Trophoblast cell (in vitro differentiated cells and primary cell): Measurements from ENCODE around the gene NUCB2.

ENCODE experiments used
- DNase-seq, 2 donors: peaks; one replicate each; pipeline ENCODE4 v3.0.0-alpha.2; 2016
- H2AFZ ChIP-seq: 2 replicates; pipeline ENCODE4 v1.6.1; 2013; ENCODE audit warnings: low read length, moderate library complexity, mild to moderate bottlenecking; ENCODE audit not compliant: insufficient read depth, poor library complexity
- H2AK5ac ChIP-seq: 2 replicates; pipeline ENCODE4 v1.6.1; 2013; ENCODE audit warnings: mild to moderate bottlenecking, low read length
- H2BK120ac ChIP-seq: 2 replicates; pipeline ENCODE4 v1.6.1; 2013; ENCODE audit warnings: low read length, mild to moderate bottlenecking, moderate library complexity; ENCODE audit not compliant: insufficient read depth, poor library complexity
- H2BK12ac ChIP-seq: 2 replicates; pipeline ENCODE4 v1.6.1; 2013; ENCODE audit warnings: mild to moderate bottlenecking, low read length, moderate library complexity
- H2BK5ac ChIP-seq: 2 replicates; pipeline ENCODE4 v1.6.1; 2013; ENCODE audit warnings: low read length, low read depth, moderate library complexity, mild to moderate bottlenecking; ENCODE audit not compliant: poor library complexity
- H3K14ac ChIP-seq: 2 replicates; pipeline ENCODE4 v1.6.1; 2013; ENCODE audit warnings: mild to moderate bottlenecking, low read length
- H3K18ac ChIP-seq: 2 replicates; pipeline ENCODE4 v1.6.1; 2013; ENCODE audit warnings: mild to moderate bottlenecking, low read length
- H3K23ac ChIP-seq: 2 replicates; pipeline ENCODE4 v1.6.1; 2013; ENCODE audit warnings: low read length
- H3K27ac ChIP-seq: 2 replicates; pipeline ENCODE4 v1.5.1; 2013; ENCODE audit warnings: low read depth, mild to moderate bottlenecking, inconsistent platforms, low read length, moderate library complexity
- H3K27me3 ChIP-seq: 2 replicates; pipeline ENCODE4 v1.6.1; 2013; ENCODE audit warnings: inconsistent platforms, mild to moderate bottlenecking, low read length, moderate library complexity; ENCODE audit not compliant: insufficient read depth
- H3K36me3 ChIP-seq, 2 experiments: 1 replicate in 1 of 2; 2 replicates in 1 of 2; pipeline ENCODE4 v1.6.1; 2013; ENCODE audit warnings: low read length in 2 of 2, mild to moderate bottlenecking in 2 of 2, moderate library complexity in 1 of 2; ENCODE audit not compliant: insufficient read depth in 2 of 2, control insufficient read depth in 1 of 2
- H3K4ac ChIP-seq: 2 replicates; pipeline ENCODE4 v1.6.1; 2013; ENCODE audit warnings: low read depth, mild to moderate bottlenecking, low read length, moderate library complexity
- H3K4me1 ChIP-seq, 2 experiments: 1 replicate in 1 of 2; 2 replicates in 1 of 2; pipeline ENCODE4 v1.6.1; 2013; ENCODE audit warnings: low read length in 2 of 2, mild to moderate bottlenecking in 2 of 2, moderate library complexity in 1 of 2; ENCODE audit not compliant: insufficient read depth in 2 of 2, control insufficient read depth in 1 of 2
- H3K4me2 ChIP-seq: 2 replicates; pipeline ENCODE4 v1.6.1; 2013; ENCODE audit warnings: inconsistent platforms, mild to moderate bottlenecking, low read length, moderate library complexity
- H3K4me3 ChIP-seq: 2 replicates; pipeline ENCODE4 v1.5.1; 2013; ENCODE audit warnings: mild to moderate bottlenecking, low read depth, low read length, inconsistent platforms
- H3K79me1 ChIP-seq: one replicate; pipeline ENCODE4 v1.6.1; 2013; ENCODE audit warnings: low read length
- H3K79me2 ChIP-seq: 2 replicates; pipeline ENCODE4 v1.6.1; 2013; ENCODE audit warnings: low read length, mild to moderate bottlenecking; ENCODE audit not compliant: control insufficient read depth, insufficient read depth, poor library complexity
- H3K9ac ChIP-seq: 2 replicates; pipeline ENCODE4 v1.6.1; 2013; ENCODE audit warnings: mild to moderate bottlenecking, low read length
- H3K9me3 ChIP-seq: 2 replicates; pipeline ENCODE4 v1.6.1; 2013; ENCODE audit warnings: low read depth, mild to moderate bottlenecking, control low read depth, inconsistent platforms, low read length; ENCODE audit not compliant: insufficient read depth
- H4K12ac ChIP-seq: 2 replicates; pipeline ENCODE4 v1.6.1; 2013; ENCODE audit warnings: low read depth, mild to moderate bottlenecking, low read length, moderate library complexity
- H4K8ac ChIP-seq: 2 replicates; pipeline ENCODE4 v1.6.1; 2013; ENCODE audit warnings: low read depth, mild to moderate bottlenecking, low read length, moderate library complexity
- H4K91ac ChIP-seq: one replicate; pipeline ENCODE4 v1.6.1; 2013; ENCODE audit warnings: low read depth, mild to moderate bottlenecking, low read length, moderate library complexity
- WGBS: extraction: QIAGEN DNeasy Blood & Tissue Kit; methylation state at CpG from one replicate; pipeline ENCODE4 v1.1.7; 2013; ENCODE audit warnings: missing lambda C conversion rate; ENCODE audit not compliant: insufficient read length, insufficient coverage; ENCODE audit errors: extremely low coverage; 5-methylcytosine and 5-hydroxymethylcytosine counted together

Gene NUCB2

GRCh38 chr11:17259519-17259918 is 17.0 kb upstream of the NUCB2 start:
- no peak overlapping the region for H3K9ac ChIP-seq
- no peak overlapping the region for H2BK5ac ChIP-seq
- no peaks in the 10 kb centered on the region for H3K79me1 ChIP-seq
- no peak overlapping the region for H4K91ac ChIP-seq
- H3K4me1 ChIP-seq: no peaks in the 10 kb centered on the region
- no peak overlapping the region for H3K27ac ChIP-seq
- H3K18ac ChIP-seq: no peak overlapping the region
- WGBS: no CpG with 5 or more reads among the region's 1 CpG
- H3K79me2 ChIP-seq: no peaks in the 10 kb centered on the region
- no peak overlapping the region for H2BK12ac ChIP-seq
- no peak overlapping the region for H3K14ac ChIP-seq
- no peaks in the 10 kb centered on the region for H3K36me3 ChIP-seq
- no peak overlapping the region for H4K8ac ChIP-seq
- no peak overlapping the region for H2AK5ac ChIP-seq
- no peak overlapping the region for H4K12ac ChIP-seq
- H3K4me2 ChIP-seq: no peak overlapping the region
- H2BK120ac ChIP-seq: no peak overlapping the region
- H3K9me3 ChIP-seq: no peaks in the 10 kb centered on the region
- no peak overlapping the region for H3K4ac ChIP-seq
- no peak overlapping the region for H3K4me3 ChIP-seq
- H3K23ac ChIP-seq: no peak overlapping the region
- H3K27me3 ChIP-seq: no peaks in the 10 kb centered on the region
- H2AFZ ChIP-seq: no peak overlapping the region
- DNase-seq: peak in 1 of 2 donors; percentile 71

DNA sequence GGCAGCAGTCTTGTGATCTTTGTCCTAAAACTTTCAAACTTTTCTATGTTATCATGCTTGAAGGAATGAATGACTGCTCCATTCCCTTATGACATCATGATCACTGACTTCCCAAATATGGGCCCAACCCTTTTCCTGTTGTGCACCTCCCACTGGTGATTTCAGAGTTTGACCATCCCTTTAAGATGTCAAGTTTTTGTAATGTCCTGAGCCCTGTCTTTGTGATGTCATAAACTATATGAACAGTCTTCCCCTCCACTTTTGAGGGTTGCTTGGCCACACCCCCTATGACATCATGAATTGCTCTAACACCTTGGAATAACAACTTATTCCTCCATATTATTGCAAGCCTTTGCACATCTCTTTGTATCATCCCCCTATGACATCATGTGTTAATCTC is 16.5 kb upstream of the NUCB2 start:
- no peak overlapping the region for H2BK12ac ChIP-seq
- H2BK120ac ChIP-seq: no peak overlapping the region
- no peak overlapping the region for H3K23ac ChIP-seq
- H2AFZ ChIP-seq: no peak overlapping the region
- H3K4me1 ChIP-seq: no peaks in the 10 kb centered on the region
- H3K9ac ChIP-seq: no peak overlapping the region
- H3K9me3 ChIP-seq: no peaks in the 10 kb centered on the region
- no peak overlapping the region for H3K27ac ChIP-seq
- H3K4ac ChIP-seq: no peak overlapping the region
- no peak overlapping the region for H3K4me3 ChIP-seq
- H4K8ac ChIP-seq: no peak overlapping the region
- H2BK5ac ChIP-seq: no peak overlapping the region
- peak in 1 of 2 donors; percentile 55 for DNase-seq
- no peak overlapping the region for H2AK5ac ChIP-seq
- H3K79me2 ChIP-seq: no peaks in the 10 kb centered on the region
- no peak overlapping the region for H4K91ac ChIP-seq
- no peaks in the 10 kb centered on the region for H3K27me3 ChIP-seq
- H3K36me3 ChIP-seq: no peaks in the 10 kb centered on the region
- H3K4me2 ChIP-seq: no peak overlapping the region
- no peaks in the 10 kb centered on the region for H3K79me1 ChIP-seq
- H3K14ac ChIP-seq: no peak overlapping the region
- H4K12ac ChIP-seq: no peak overlapping the region
- H3K18ac ChIP-seq: no peak overlapping the region

DNA sequence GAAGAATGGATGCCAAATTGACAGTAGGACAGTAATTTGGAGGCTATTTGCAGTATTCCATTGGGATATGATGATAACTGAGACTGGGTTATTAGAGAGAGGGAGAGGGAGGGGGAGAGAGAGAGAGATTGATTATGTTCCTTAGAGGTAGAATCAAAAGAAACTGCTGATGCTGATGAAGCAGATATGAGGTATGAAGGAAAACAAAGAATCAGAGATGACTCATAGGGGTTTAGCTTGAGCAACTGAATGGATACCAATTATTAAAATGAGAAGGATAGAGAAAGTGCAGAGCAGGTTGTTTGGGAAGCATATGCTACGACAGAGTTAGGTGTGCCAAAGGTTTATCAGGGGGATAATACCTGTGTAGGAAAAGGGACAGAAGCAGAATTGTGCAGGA is 12.8 kb upstream of the NUCB2 start:
- H4K12ac ChIP-seq: no peak overlapping the region
- no peak overlapping the region for H2AFZ ChIP-seq
- H3K27ac ChIP-seq: no peak overlapping the region
- no peak overlapping the region for H3K4me2 ChIP-seq
- peak in 1 of 2 donors; percentile 30 for DNase-seq
- no peaks in the 10 kb centered on the region for H3K9me3 ChIP-seq
- no peak overlapping the region for H3K9ac ChIP-seq
- no peak overlapping the region for H2AK5ac ChIP-seq
- H4K91ac ChIP-seq: no peak overlapping the region
- no CpG with 5 or more reads among the region's 1 CpG for WGBS
- no peak overlapping the region for H4K8ac ChIP-seq
- H2BK120ac ChIP-seq: no peak overlapping the region
- no peak overlapping the region for H3K18ac ChIP-seq
- no peak overlapping the region for H3K23ac ChIP-seq
- H2BK12ac ChIP-seq: no peak overlapping the region
- peaks cover 0 to 3% of the 10 kb centered on the region in 2 experiments for H3K4me1 ChIP-seq
- no peak overlapping the region for H3K14ac ChIP-seq
- H2BK5ac ChIP-seq: no peak overlapping the region
- H3K36me3 ChIP-seq: no peaks in the 10 kb centered on the region
- no peaks in the 10 kb centered on the region for H3K27me3 ChIP-seq
- peaks cover 2% of the 10 kb centered on the region for H3K79me1 ChIP-seq
- H3K4me3 ChIP-seq: no peak overlapping the region
- H3K4ac ChIP-seq: no peak overlapping the region
- H3K79me2 ChIP-seq: no peaks in the 10 kb centered on the region

DNA sequence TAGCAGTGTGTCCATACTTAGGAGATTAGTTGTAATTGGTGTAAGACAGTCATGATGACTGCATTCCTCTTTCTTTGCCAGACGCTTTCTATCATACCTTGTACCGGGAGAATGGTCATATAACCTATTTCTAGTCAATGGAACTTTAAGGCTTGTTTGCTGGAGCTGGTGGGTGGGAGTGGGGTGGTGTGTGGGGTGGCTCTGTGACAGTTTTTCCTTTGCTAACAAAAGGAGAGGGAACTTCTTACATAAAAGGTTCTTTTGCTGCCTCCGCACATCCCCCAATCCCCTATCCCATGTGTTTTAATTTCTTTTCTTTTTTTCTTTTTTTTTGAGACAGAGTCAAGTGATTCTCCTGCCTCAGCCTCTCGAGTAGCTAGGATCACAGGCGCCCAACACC is 9.8 kb upstream of the NUCB2 start:
- Histone ChIP-seq H3K9me3 (no peaks in the 10 kb centered on the region), H3K9ac (no peak overlapping the region), H3K4ac (no peak overlapping the region), H4K12ac (no peak overlapping the region), H3K27me3 (no peaks in the 10 kb centered on the region), H3K79me2 (no peaks in the 10 kb centered on the region), H2AFZ (no peak overlapping the region), H4K91ac (no peak overlapping the region), H4K8ac (no peak overlapping the region), H3K14ac (no peak overlapping the region), H3K27ac (no peak overlapping the region), H2BK12ac (no peak overlapping the region), H3K4me1 (peaks cover 0 to 3% of the 10 kb centered on the region in 2 experiments), H2AK5ac (no peak overlapping the region), H2BK5ac (no peak overlapping the region), H3K18ac (no peak overlapping the region), H3K79me1 (peaks cover 2% of the 10 kb centered on the region), H2BK120ac (no peak overlapping the region), H3K36me3 (no peaks in the 10 kb centered on the region), H3K4me2 (no peak overlapping the region), H3K4me3 (no peak overlapping the region), H3K23ac (no peak overlapping the region)
- no CpG with 5 or more reads among the region's 5 CpGs for WGBS
- no peak for DNase-seq
